ENCODE measurements around the gene MCFD2.

Gene MCFD2

GRCh38 chr2:46939626-46940359 is 24.2 kb upstream of the MCFD2 start:
- no peak for TF ChIP-seq CTCF (IDR thresholded peaks at IDR 0.05; ENCODE audit: low read depth, low read length)
- DNase-seq (ENCODE audit: low read depth in 2 of 2) = no peak
- peak overlapping the region in 1 of 2 donors; percentile 48 for H3K4me3 ChIP-seq (replicated peaks in 1 of 2; ENCODE audit: low read depth in 2 of 2, low read length in 2 of 2)

- peak; percentile 54 for TF ChIP-seq CTCF (IDR thresholded peaks at IDR 0.05; ENCODE audit: low read depth, low read length)
- H3K4me3 ChIP-seq (replicated peaks in 1 of 2; ENCODE audit: low read depth in 2 of 2, low read length in 2 of 2) = no peak overlapping the region
- DNase-seq (ENCODE audit: low read depth in 2 of 2) = no peak
Measured at GRCh38 chr2:46937471-46937901, 21.9 kb upstream of the MCFD2 start.

- no peak for DNase-seq (ENCODE audit: low read depth in 2 of 2)
- H3K4me3 ChIP-seq (replicated peaks in 1 of 2; ENCODE audit: low read depth in 2 of 2, low read length in 2 of 2) = no peak overlapping the region
- no peak for TF ChIP-seq CTCF (IDR thresholded peaks at IDR 0.05; ENCODE audit: low read depth, low read length)
Measured at GRCh38 chr2:46936566-46936965, 21.0 kb upstream of the MCFD2 start.

GRCh38 chr2:46935071-46935470 is 19.5 kb upstream of the MCFD2 start:
- DNase-seq (ENCODE audit: low read depth in 2 of 2) = no peak
- H3K4me3 ChIP-seq (replicated peaks in 1 of 2; ENCODE audit: low read depth in 2 of 2, low read length in 2 of 2) = no peak overlapping the region
- no peak for TF ChIP-seq CTCF (IDR thresholded peaks at IDR 0.05; ENCODE audit: low read depth, low read length)

- TF ChIP-seq CTCF (IDR thresholded peaks at IDR 0.05; ENCODE audit: low read depth, low read length) = no peak
- H3K4me3 ChIP-seq (replicated peaks in 1 of 2; ENCODE audit: low read depth in 2 of 2, low read length in 2 of 2) = no peak overlapping the region
- peak in 1 of 2 donors; percentile 34 for DNase-seq (ENCODE audit: low read depth in 2 of 2)
Measured at GRCh38 chr2:46929612-46930011, 14.0 kb upstream of the MCFD2 start.

GRCh38 chr2:46926863-46927262 is 11.3 kb upstream of the MCFD2 start:
- no peak for DNase-seq (ENCODE audit: low read depth in 2 of 2)
- no peak overlapping the region for H3K4me3 ChIP-seq (replicated peaks in 1 of 2; ENCODE audit: low read depth in 2 of 2, low read length in 2 of 2)
- no peak for TF ChIP-seq CTCF (IDR thresholded peaks at IDR 0.05; ENCODE audit: low read depth, low read length)
